Endothelial cell of umbilical vein (primary cell): ENCODE results near the gene LRP1. TPM values are rescaled to one million over a fixed set of nuclear protein-coding genes. Genes with fewer than 3 reads are reported as not detected.

Source experiments
- BruUV-seq: library from RNA; stranded (reverse); fragments of 400-500 nt; replicated peaks from 2 replicates; lab custom pipeline; 2021; lab: Mats Ljungman, UMichigan
- CTCF ChIA-PET: fragments of 300-600, 350-600 bp; sonication (Branson Sonifier 250); formaldehyde crosslinking; loops from one replicate; lab custom pipeline; 2021; ENCODE audit warnings: antibody characterized with exemption, inconsistent platforms; lab: Charles Lee
- POLR2A ChIA-PET: fragments of 300-600, 350-600 bp; sonication (Branson Sonifier 250); formaldehyde crosslinking; loops from one replicate; lab custom pipeline; 2021; ENCODE audit warnings: antibody characterized with exemption, inconsistent platforms; lab: Charles Lee
- DNase-seq: peaks from one replicate; pipeline ENCODE4 v3.0.0-alpha.2; 2011; ENCODE audit warnings: low read depth, low spot score
- FAIRE-seq: peaks from 2 replicates; lab custom pipeline; 2011; peaks lifted over from hg19 to GRCh38; lab: Jason Lieb, UNC
- H2AFZ ChIP-seq: 2 replicates; pipeline ENCODE4 v1.6.0; 2012; ENCODE audit warnings: low read depth, low read length, control low read depth, inconsistent platforms
- H3K27ac ChIP-seq: 2 replicates; pipeline ENCODE4 v1.5.1; 2011; ENCODE audit warnings: low read depth, mild to moderate bottlenecking, control low read depth, low read length, moderate library complexity; ENCODE audit not compliant: insufficient read depth
- H3K27me3 ChIP-seq, 2 experiments: 2 replicates each; pipeline versions ENCODE4 v1.6.0 to v1.6.1; 2011; ENCODE audit warnings: low read length in 2 of 2, mixed read lengths in 1 of 2; ENCODE audit not compliant: control insufficient read depth in 2 of 2, insufficient read depth in 2 of 2
- H3K36me3 ChIP-seq, 2 experiments: 2 replicates in 1 of 2; 3 replicates in 1 of 2; pipeline ENCODE4 v1.5.1; 2011; ENCODE audit warnings: low read length in 2 of 2, mild to moderate bottlenecking in 1 of 2, moderate library complexity in 1 of 2; ENCODE audit not compliant: control insufficient read depth in 2 of 2, insufficient read depth in 2 of 2; ENCODE audit errors: extremely low read depth in 1 of 2
- H3K4me1 ChIP-seq: 3 replicates; pipeline ENCODE4 v1.5.1; 2011; ENCODE audit warnings: mild to moderate bottlenecking, low read length; ENCODE audit not compliant: control insufficient read depth, insufficient read depth; ENCODE audit errors: extremely low read depth
- H3K4me2 ChIP-seq: 2 replicates; pipeline ENCODE4 v1.6.1; 2011; ENCODE audit warnings: low read length, control low read depth, mixed read lengths; ENCODE audit not compliant: insufficient read depth
- H3K4me3 ChIP-seq, 3 experiments: fragments of 200-600 bp in 1 of 3; sonication (generic), shearing (Covaris generic) in 1 of 3; replicated peaks in 1 of 3; 2 replicates each; pipeline ENCODE4 v1.5.1; 2011 to 2016; ENCODE audit warnings: control low read depth in 3 of 3, low read length in 3 of 3, mild to moderate bottlenecking in 2 of 3, inconsistent platforms in 1 of 3, low read depth in 1 of 3, moderate library complexity in 1 of 3; ENCODE audit not compliant: insufficient read depth in 1 of 3
- H3K79me2 ChIP-seq: 2 replicates; pipeline ENCODE4 v1.6.0; 2012; ENCODE audit warnings: low read length, inconsistent platforms; ENCODE audit not compliant: control insufficient read depth, insufficient read depth
- H3K9ac ChIP-seq: replicated peaks from 2 replicates; pipeline ENCODE3; 2011; ENCODE audit warnings: low read length, control low read depth; ENCODE audit not compliant: insufficient read depth; ENCODE audit errors: extremely low read depth
- H3K9me1 ChIP-seq: replicated peaks from 3 replicates; pipeline ENCODE4 v1.6.0; 2011; ENCODE audit warnings: mild to moderate bottlenecking, low read length; ENCODE audit not compliant: control insufficient read depth, insufficient read depth; ENCODE audit errors: extremely low read depth
- H3K9me3 ChIP-seq: replicated peaks from 2 replicates; pipeline ENCODE4 v1.5.1; 2012; ENCODE audit warnings: low read length, inconsistent platforms; ENCODE audit not compliant: control insufficient read depth, insufficient read depth
- H4K20me1 ChIP-seq: replicated peaks from 2 replicates; pipeline ENCODE3; 2011; ENCODE audit warnings: mild to moderate bottlenecking, low read length; ENCODE audit not compliant: control insufficient read depth, insufficient read depth; ENCODE audit errors: extremely low read depth
- CTCF ChIP-seq, 2 donors: IDR thresholded peaks; 1 replicate in 1 of 2; 2 replicates in 1 of 2; pipeline ENCODE4 v1.5.1; 2011; ENCODE audit warnings: low read length in 2 of 2, mild to moderate bottlenecking in 2 of 2, moderate library complexity in 2 of 2, control low read depth in 1 of 2, inconsistent platforms in 1 of 2, low read depth in 1 of 2; ENCODE audit not compliant: insufficient read depth in 1 of 2; ENCODE audit errors: extremely low read depth in 1 of 2
- EZH2 ChIP-seq: IDR thresholded peaks from 2 replicates; pipeline ENCODE4 v1.6.1; 2012; ENCODE audit warnings: borderline replicate concordance, low read depth, mild to moderate bottlenecking, moderate library complexity, low read length, inconsistent platforms; ENCODE audit not compliant: severe bottlenecking
- FOS ChIP-seq: IDR thresholded peaks from 2 replicates; pipeline ENCODE4 v1.6.1; 2011; ENCODE audit warnings: mild to moderate bottlenecking, low read length, moderate library complexity, borderline replicate concordance; ENCODE audit not compliant: insufficient read depth
- GATA2 ChIP-seq: IDR thresholded peaks from 2 replicates; pipeline ENCODE4 v1.7.0; 2011; ENCODE audit warnings: low read depth, mild to moderate bottlenecking, moderate library complexity, mixed read lengths, low read length; ENCODE audit not compliant: insufficient read length, insufficient read depth
- JUN ChIP-seq: IDR thresholded peaks from 2 replicates; pipeline ENCODE4 v1.6.1; 2011; ENCODE audit warnings: borderline replicate concordance, low read depth; ENCODE audit not compliant: insufficient read length, insufficient read depth
- MAX ChIP-seq: IDR thresholded peaks from 2 replicates; pipeline ENCODE4 v1.6.1; 2011; ENCODE audit not compliant: insufficient read depth, insufficient read length
- MYC ChIP-seq: IDR thresholded peaks from one replicate; pipeline ENCODE4 v1.6.1; 2011; ENCODE audit warnings: mild to moderate bottlenecking, low read depth, low read length
- POLR2A ChIP-seq: IDR thresholded peaks from 2 replicates; pipeline ENCODE4 v1.6.1; 2012; ENCODE audit warnings: low read depth, mild to moderate bottlenecking, control low read depth, low read length
- POLR2AphosphoS5 ChIP-seq: IDR thresholded peaks from 2 replicates; pipeline ENCODE4 v1.6.1; 2012; ENCODE audit warnings: low read depth, mild to moderate bottlenecking, control low read depth, low read length, moderate library complexity; ENCODE audit not compliant: insufficient read depth
- dilution Hi-C: fragments of 300-500 bp; cut with MboI; formaldehyde crosslinking; loops from one replicate; pipeline ENCODE4 v1.15.0; 2019; ENCODE audit warnings: low sequenced_read_pairs; ENCODE audit not compliant: extremely low pct_ligation_motif_present
- intact Hi-C: fragments of 100-400 bp; cut with micrococcal nuclease; formaldehyde crosslinking; loops from one replicate; pipeline ENCODE4 v1.10.0; 2022
- polyA plus RNA-seq, 4 experiments: library from polyadenylated mRNA; depleted of rRNA in 3 of 4; stranded (reverse) in 3 of 4; unstranded in 1 of 4; fragments of >200 nt; gene quantifications; 2 replicates each; pipeline versions ENCODE4 v1.2.1 to v1.2.3, GENCODE V29; 2011 to 2012; ENCODE audit warnings: missing spikeins in 1 of 4
- total RNA-seq: library from RNA; stranded (reverse); gene quantifications from 2 replicates; pipeline ENCODE4 v1.2.3, GENCODE V29; 2021

LRP1 gene
- total and polyA plus RNA-seq, 2 donors (not counting 3 experiments of a cell fraction or from before 2014, with no cell fraction given) = 1.6 to 4.6 TPM

- no peak for FAIRE-seq
- Histone ChIP-seq H4K20me1 (no peaks in the 10 kb centered on the region), H3K4me3 (no peak overlapping the region), H3K9me3 (no peaks in the 10 kb centered on the region), H3K27ac (no peak overlapping the region), H3K9me1 (no peaks in the 10 kb centered on the region), H3K36me3 (no peaks in the 10 kb centered on the region), H3K9ac (no peak overlapping the region), H3K4me1 (peaks cover 3% of the 10 kb centered on the region), H2AFZ (no peak overlapping the region), H3K27me3 (peaks cover 7 to 16% of the 10 kb centered on the region in 2 experiments), H3K79me2 (no peaks in the 10 kb centered on the region), H3K4me2 (no peak overlapping the region)
- dilution Hi-C loops (no loop called here), intact Hi-C loops (no loop called here)
- no TSS peak for BruUV-seq
- CTCF ChIA-PET = interaction anchor here (1.3 to 10.7 kb wide), 2 partner anchors 33 to 206 kb away, joined by 3 to 214 read pairs; no protein-coding TSS in a partner anchor
- TF ChIP-seq POLR2A (no peak), CTCF (IDR thresholded peaks at IDR 0.05; ENCODE audit: extremely low read depth in 1 of 2, insufficient read depth in 1 of 2, low read depth in 1 of 2, low read length in 2 of 2) (no peak), MYC (no peak), POLR2AphosphoS5 (no peak), JUN (no peak), FOS (no peak), GATA2 (no peak), MAX (no peak), EZH2 (no peak)
- no peak for DNase-seq
- POLR2A ChIA-PET = no interaction called here
Measured at GRCh38 chr12:57247041-57247440, 118.8 kb downstream of the LRP1 start.
